ENCODE results near the gene RUNX3. TPM values are rescaled to one million over a fixed set of nuclear protein-coding genes. Genes with fewer than 3 reads are reported as not detected.

Gene RUNX3
- total RNA-seq, 1 donor from 2014 or later: 153 TPM

DNA sequence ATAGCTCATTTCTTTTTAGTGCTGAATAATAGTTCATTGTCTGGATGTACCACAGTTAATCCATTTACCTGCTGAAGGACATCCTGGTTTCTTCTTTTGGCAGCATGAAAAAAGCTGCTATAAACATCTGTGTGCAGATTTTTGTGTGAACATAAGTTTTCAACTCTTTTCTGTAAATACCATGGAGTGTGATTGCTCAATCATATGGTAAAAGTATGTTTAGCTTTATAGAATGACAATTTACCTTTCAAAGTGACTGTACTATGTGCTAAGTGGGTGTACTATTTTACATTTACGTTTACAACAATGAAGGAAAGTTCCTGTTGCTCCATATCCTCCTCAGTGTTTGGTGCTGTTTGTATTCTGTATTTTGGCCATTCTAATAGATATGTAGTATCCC is 49.0 kb downstream of the RUNX3 start:
- ATAC-seq (ENCODE audit: low read depth) (no peak), DNase-seq (no peak)
- H3K4me1 Mint-ChIP-seq: no peaks in the 10 kb centered on the region
- H3K36me3 Mint-ChIP-seq (ENCODE audit: low read depth): peaks cover 2% of the 10 kb centered on the region
- intact Hi-C loops (cut with micrococcal nuclease): no loop called here
- TF ChIP-seq CTCF (IDR thresholded peaks at IDR 0.05): no peak
- ChIA-PET POLR2A (no interaction called here), CTCF (no interaction called here)
- H3K27ac Mint-ChIP-seq: no peak overlapping the region
- no peak overlapping the region for H3K4me3 Mint-ChIP-seq
- peaks cover 17% of the 10 kb centered on the region for H3K9me3 Mint-ChIP-seq
- peaks cover 17% of the 10 kb centered on the region for H3K27me3 Mint-ChIP-seq

DNA sequence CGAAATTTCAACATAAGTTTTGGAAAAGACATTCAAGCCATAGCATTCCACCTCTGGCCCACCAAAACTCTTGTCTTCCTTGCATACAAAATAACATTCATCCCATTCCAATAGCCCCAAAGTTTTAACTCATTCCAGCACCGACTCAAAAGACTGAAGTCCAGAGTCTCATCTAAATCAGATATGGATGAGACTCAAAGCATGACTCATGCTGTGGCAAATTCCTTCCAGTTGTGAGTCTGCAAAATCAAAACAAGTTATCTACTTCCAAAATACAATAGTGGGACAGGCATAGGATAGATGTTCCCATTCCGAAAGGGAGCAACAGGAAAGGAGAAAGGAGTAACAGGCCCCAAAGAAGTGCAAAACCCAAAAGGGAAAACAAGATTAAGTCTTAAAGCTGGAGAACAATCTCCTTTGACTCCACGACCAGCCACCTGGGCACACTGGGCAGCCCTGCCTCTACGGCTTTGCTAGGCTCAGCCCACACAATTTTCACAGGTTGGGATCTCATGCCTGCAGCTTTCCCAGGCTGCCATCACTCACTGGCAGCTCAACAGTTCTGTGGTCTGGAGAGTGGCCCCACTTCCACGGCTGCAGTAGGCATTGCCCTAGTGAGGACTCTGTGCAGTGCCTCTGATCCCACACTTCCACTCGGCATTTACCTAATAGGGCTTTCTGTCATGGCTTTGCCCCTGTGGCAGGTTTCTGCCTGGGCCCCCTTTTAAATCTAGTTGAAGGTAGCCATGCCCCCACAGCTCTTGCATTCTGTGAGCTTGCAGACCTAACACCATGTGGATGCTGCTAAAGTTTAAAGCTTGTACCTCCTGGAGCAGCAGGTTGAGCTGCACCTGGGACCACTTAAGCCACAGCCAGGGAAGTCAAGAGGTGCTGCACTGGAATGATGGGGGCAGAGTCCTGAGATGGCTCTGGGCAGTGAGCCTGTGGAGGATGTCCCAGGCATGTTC is 51.0 kb downstream of the RUNX3 start:
- POLR2A ChIA-PET: no interaction called here
- Mint-ChIP-seq H3K9me3 (peaks cover 11% of the 10 kb centered on the region), H3K4me1 (no peaks in the 10 kb centered on the region), H3K27me3 (peaks cover 16% of the 10 kb centered on the region), H3K27ac (no peak overlapping the region), H3K4me3 (no peak overlapping the region), H3K36me3 (ENCODE audit: low read depth) (no peaks in the 10 kb centered on the region)
- intact Hi-C loops (cut with micrococcal nuclease): no loop called here
- DNase-seq (no peak), ATAC-seq (ENCODE audit: low read depth) (no peak)
- no peak for TF ChIP-seq CTCF (IDR thresholded peaks at IDR 0.05)
- CTCF ChIA-PET: no interaction called here

DNA sequence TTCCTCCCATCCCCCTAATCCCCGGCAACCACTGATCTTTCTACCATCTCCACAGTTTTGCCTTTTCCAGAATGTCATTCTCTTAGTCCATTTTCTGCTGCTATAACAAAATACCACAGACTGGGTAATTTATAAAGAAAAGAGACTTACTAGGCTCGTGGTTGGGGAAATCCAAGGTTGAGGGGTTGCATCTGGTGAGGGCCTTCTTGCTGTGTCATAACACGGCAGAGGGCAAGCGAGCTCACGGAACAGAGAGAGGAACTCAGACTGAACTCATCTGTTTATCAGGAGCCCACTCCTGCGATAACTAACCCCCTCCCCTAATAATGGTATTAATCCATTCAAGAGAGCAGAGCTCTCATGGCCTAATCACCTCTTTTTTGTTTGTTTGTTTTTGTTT is 52.0 kb downstream of the RUNX3 start:
- CTCF ChIA-PET: no interaction called here
- no peak overlapping the region for H3K27ac Mint-ChIP-seq

GRCh38 chr1:24875991-24876506 is 54.0 kb downstream of the RUNX3 start:
- intact Hi-C loops (cut with micrococcal nuclease): no loop called here
- no peaks in the 10 kb centered on the region for H3K36me3 Mint-ChIP-seq (ENCODE audit: low read depth)
- peaks cover 17% of the 10 kb centered on the region for H3K27me3 Mint-ChIP-seq
- peaks cover 11% of the 10 kb centered on the region for H3K4me1 Mint-ChIP-seq
- no peak overlapping the region for H3K4me3 Mint-ChIP-seq
- H3K9me3 Mint-ChIP-seq: no peaks in the 10 kb centered on the region
- H3K27ac Mint-ChIP-seq: no peak overlapping the region
- DNase-seq: no peak
- TF ChIP-seq CTCF (IDR thresholded peaks at IDR 0.05): no peak
- ATAC-seq (ENCODE audit: low read depth): no peak
- ChIA-PET CTCF (no interaction called here), POLR2A (no interaction called here)

More for the DNA sequence above, 52.0 kb downstream of the RUNX3 start:
- no peak overlapping the region for H3K4me3 Mint-ChIP-seq
- no peak for TF ChIP-seq CTCF (IDR thresholded peaks at IDR 0.05)
- ATAC-seq (ENCODE audit: low read depth) (no peak), DNase-seq (no peak)
- POLR2A ChIA-PET: no interaction called here
- H3K9me3 Mint-ChIP-seq: peaks cover 1% of the 10 kb centered on the region
- H3K36me3 Mint-ChIP-seq (ENCODE audit: low read depth): no peaks in the 10 kb centered on the region
- intact Hi-C loops (cut with micrococcal nuclease): no loop called here
- H3K27me3 Mint-ChIP-seq: peaks cover 15% of the 10 kb centered on the region
- H3K4me1 Mint-ChIP-seq: no peaks in the 10 kb centered on the region

GRCh38 chr1:24875257-24875656 is 54.8 kb downstream of the RUNX3 start:
- CTCF ChIA-PET: no interaction called here
- TF ChIP-seq CTCF (IDR thresholded peaks at IDR 0.05): no peak
- Mint-ChIP-seq H3K27ac (no peak overlapping the region), H3K27me3 (peaks cover 18% of the 10 kb centered on the region), H3K36me3 (ENCODE audit: low read depth) (no peaks in the 10 kb centered on the region), H3K4me1 (peaks cover 18% of the 10 kb centered on the region), H3K9me3 (no peaks in the 10 kb centered on the region), H3K4me3 (no peak overlapping the region)
- POLR2A ChIA-PET: interaction anchor here (0.5 kb wide), 1 partner anchor 13 kb away, joined by 9 read pairs; no protein-coding TSS in a partner anchor
- no peak for DNase-seq
- ATAC-seq (ENCODE audit: low read depth): no peak
- intact Hi-C loops (cut with micrococcal nuclease): no loop called here

All from activated B cell treated with CpG ODN at 0.5 μM for 24 hours (primary cell).